ENCODE measurements around the gene CER1.

DNA sequence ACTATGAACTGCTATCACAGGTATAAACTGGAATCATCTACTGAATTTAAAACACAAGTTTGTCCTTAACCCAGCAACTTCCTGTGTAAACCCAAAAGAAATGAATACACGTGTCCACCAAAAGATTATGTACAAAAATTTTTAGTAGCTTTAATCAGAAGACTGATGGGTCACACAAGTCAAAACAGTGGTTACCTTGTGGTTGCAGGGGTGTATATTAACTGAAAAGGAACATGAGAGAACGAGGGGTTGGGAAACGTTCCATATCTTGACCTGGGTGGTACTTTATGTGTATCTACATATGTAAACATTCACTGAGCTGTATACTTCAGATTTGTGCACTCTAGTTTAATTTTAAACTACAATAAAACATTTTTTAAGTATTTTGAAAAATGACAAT is 47.9 kb downstream of the CER1 start:
- TF ChIP-seq, protein P1, sequence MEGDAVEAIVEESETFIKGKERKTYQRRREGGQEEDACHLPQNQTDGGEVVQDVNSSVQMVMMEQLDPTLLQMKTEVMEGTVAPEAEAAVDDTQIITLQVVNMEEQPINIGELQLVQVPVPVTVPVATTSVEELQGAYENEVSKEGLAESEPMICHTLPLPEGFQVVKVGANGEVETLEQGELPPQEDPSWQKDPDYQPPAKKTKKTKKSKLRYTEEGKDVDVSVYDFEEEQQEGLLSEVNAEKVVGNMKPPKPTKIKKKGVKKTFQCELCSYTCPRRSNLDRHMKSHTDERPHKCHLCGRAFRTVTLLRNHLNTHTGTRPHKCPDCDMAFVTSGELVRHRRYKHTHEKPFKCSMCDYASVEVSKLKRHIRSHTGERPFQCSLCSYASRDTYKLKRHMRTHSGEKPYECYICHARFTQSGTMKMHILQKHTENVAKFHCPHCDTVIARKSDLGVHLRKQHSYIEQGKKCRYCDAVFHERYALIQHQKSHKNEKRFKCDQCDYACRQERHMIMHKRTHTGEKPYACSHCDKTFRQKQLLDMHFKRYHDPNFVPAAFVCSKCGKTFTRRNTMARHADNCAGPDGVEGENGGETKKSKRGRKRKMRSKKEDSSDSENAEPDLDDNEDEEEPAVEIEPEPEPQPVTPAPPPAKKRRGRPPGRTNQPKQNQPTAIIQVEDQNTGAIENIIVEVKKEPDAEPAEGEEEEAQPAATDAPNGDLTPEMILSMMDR (IDR thresholded peaks at IDR 0.05): no peak
- TF ChIP-seq POLR2A (IDR thresholded peaks at IDR 0.05) (no peak), POLR2AphosphoS5 (IDR thresholded peaks at IDR 0.05) (no peak)

All from sigmoid colon (tissue), 4 donors.